ENCODE data around the gene PNCK. TPM values are rescaled to one million over a fixed set of nuclear protein-coding genes. Genes with fewer than 3 reads are reported as not detected.
A peak's percentile ranks its signal among the peaks of the same experiment; 100 is the strongest.

Gene PNCK
- total and polyA plus RNA-seq, 4 donors, result 0.44 to 0.77 (median 0.67) TPM

- ATAC-seq (ENCODE audit: insufficient read depth, low FRiP score), result no peak
- no peaks in the 10 kb centered on the region for H3K36me3 ChIP-seq (ENCODE audit: control insufficient read depth in 4 of 4, insufficient read depth in 4 of 4, low read length in 4 of 4)
- H3K27ac ChIP-seq (ENCODE audit: low read depth in 1 of 2, low read length in 1 of 2), result no peak overlapping the region
- TF ChIP-seq, protein P1, sequence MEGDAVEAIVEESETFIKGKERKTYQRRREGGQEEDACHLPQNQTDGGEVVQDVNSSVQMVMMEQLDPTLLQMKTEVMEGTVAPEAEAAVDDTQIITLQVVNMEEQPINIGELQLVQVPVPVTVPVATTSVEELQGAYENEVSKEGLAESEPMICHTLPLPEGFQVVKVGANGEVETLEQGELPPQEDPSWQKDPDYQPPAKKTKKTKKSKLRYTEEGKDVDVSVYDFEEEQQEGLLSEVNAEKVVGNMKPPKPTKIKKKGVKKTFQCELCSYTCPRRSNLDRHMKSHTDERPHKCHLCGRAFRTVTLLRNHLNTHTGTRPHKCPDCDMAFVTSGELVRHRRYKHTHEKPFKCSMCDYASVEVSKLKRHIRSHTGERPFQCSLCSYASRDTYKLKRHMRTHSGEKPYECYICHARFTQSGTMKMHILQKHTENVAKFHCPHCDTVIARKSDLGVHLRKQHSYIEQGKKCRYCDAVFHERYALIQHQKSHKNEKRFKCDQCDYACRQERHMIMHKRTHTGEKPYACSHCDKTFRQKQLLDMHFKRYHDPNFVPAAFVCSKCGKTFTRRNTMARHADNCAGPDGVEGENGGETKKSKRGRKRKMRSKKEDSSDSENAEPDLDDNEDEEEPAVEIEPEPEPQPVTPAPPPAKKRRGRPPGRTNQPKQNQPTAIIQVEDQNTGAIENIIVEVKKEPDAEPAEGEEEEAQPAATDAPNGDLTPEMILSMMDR (IDR thresholded peaks at IDR 0.05; ENCODE audit: control extremely low read depth, extremely low read depth), result no peak
- peaks cover 26 to 47% (median 26%) of the 10 kb centered on the region in 3 donors for H3K27me3 ChIP-seq (ENCODE audit: control insufficient read depth in 3 of 3, insufficient read depth in 3 of 3, low read length in 2 of 3)
- H3K9me3 ChIP-seq (ENCODE audit: control insufficient read depth in 4 of 4, insufficient read depth in 3 of 4, low read length in 3 of 4), result peaks cover 0 to 8% (median 0%) of the 10 kb centered on the region in 4 donors
- peaks cover 0 to 5% (median 2%) of the 10 kb centered on the region in 5 donors for H3K4me1 ChIP-seq (ENCODE audit: control insufficient read depth in 5 of 5, insufficient read depth in 5 of 5, low read length in 5 of 5)
- peak in 1 of 3 donors; percentile 11 for DNase-seq
- H3K9ac ChIP-seq (ENCODE audit: insufficient read depth in 1 of 2, low read length in 2 of 2), result no peak overlapping the region
- WGBS, 2 donors, result 12 to 28% methylated on average over 7 to 8 of the region's 8 CpGs
- H3K4me3 ChIP-seq, result no peak overlapping the region
Measured at GRCh38 chrX:153641627-153642026, 32.0 kb downstream of the PNCK start.

DNA sequence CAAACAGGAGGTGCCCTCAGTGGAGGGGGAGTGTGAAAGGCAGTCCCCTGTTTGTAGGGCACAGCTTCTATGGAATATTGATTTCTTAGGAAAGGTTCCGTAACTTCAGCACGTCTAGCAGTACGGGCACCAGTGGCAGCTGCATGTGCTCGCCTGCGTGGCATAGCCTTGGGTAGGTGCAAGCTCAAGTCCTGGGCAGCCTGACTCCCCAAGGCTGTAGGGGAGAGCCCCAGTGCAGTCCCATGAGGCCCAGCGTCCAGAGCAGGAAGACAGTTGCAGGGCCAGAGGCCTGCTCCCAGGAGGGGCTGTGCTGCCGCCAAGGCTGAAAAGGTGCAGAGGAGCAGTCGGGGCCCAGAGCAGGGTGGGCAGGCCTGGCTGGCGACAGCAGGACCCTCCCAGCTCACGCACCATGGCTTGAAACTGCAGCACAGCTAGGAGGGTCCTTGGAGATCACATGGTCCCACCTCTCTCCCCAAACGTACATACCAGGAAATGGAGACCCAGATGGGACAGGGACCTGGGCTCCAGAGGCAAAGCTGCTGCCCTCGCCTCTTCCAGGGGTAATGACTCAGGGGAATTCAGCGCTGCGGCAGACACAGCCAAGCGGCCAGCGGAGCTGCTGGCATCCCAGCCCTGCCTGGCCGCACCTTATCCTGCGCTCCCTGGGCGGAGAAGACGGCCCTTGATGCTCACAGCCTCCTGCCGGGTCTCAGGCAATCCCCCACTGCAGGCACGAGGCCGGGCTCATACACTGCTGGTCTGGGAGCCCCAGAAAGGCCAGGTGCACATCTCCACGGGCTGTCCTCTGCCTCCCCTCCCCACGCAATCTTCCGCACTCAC, 32.7 kb downstream of the PNCK start:
- peaks cover 0 to 5% (median 0%) of the 10 kb centered on the region in 5 donors for H3K4me1 ChIP-seq (ENCODE audit: control insufficient read depth in 5 of 5, insufficient read depth in 5 of 5, low read length in 5 of 5)
- peaks cover 0 to 8% (median 0%) of the 10 kb centered on the region in 4 donors for H3K9me3 ChIP-seq (ENCODE audit: control insufficient read depth in 4 of 4, insufficient read depth in 3 of 4, low read length in 3 of 4)
- no peak for ATAC-seq (ENCODE audit: insufficient read depth, low FRiP score)
- H3K4me3 ChIP-seq, result no peak overlapping the region
- TF ChIP-seq, protein P1 (IDR thresholded peaks at IDR 0.05; ENCODE audit: control extremely low read depth, extremely low read depth), result no peak
- peak in 1 of 3 donors; percentile 10 for DNase-seq
- WGBS, 2 donors, result 49 to 65% methylated on average over 22 to 26 of the region's 26 CpGs
- peaks cover 19 to 40% (median 26%) of the 10 kb centered on the region in 3 donors for H3K27me3 ChIP-seq (ENCODE audit: control insufficient read depth in 3 of 3, insufficient read depth in 3 of 3, low read length in 2 of 3)
- no peaks in the 10 kb centered on the region for H3K36me3 ChIP-seq (ENCODE audit: control insufficient read depth in 4 of 4, insufficient read depth in 4 of 4, low read length in 4 of 4)
- no peak overlapping the region for H3K27ac ChIP-seq (ENCODE audit: low read depth in 1 of 2, low read length in 1 of 2)
- no peak overlapping the region for H3K9ac ChIP-seq (ENCODE audit: insufficient read depth in 1 of 2, low read length in 2 of 2)

DNA sequence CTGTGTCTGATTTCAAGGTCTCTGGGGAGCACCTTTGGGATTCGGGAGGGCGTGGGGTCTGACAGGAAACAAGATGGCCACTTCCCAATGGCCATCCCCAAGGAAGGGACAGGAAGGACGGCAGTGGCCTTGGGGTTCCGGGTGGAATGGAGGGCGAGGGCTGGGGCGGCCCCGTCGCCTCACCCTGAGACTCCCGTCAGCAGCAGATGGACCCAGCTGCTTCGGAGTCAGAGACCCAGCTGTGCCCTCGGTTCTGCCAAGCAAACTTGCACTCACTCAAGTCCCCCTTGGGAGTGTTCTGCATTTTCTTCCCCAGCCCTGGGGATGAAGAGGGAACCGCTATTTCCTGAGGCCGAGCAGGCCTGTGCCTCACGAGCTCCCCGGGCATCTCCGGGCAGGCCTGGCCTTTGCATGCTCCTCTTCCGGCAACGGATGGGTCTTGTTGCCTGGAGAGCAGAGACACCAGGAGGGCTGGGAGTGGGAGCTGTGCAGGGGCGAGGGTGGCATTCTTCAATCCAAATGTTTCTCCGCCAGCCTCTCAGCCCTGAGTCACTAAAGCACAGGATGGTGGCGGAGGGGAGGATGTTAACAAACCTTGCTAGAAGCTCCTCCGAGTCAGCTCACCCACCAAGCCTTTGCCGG, 33.4 kb downstream of the PNCK start:
- ATAC-seq (ENCODE audit: insufficient read depth, low FRiP score), result no peak
- Histone ChIP-seq H3K36me3 (ENCODE audit: control insufficient read depth in 4 of 4, insufficient read depth in 4 of 4, low read length in 4 of 4) (no peaks in the 10 kb centered on the region), H3K27ac (ENCODE audit: low read depth in 1 of 2, low read length in 1 of 2) (no peak overlapping the region), H3K4me3 (no peak overlapping the region), H3K9ac (ENCODE audit: insufficient read depth in 1 of 2, low read length in 2 of 2) (no peak overlapping the region), H3K9me3 (ENCODE audit: control insufficient read depth in 4 of 4, insufficient read depth in 3 of 4, low read length in 3 of 4) (peaks cover 0 to 8% (median 0%) of the 10 kb centered on the region in 4 donors), H3K27me3 (ENCODE audit: control insufficient read depth in 3 of 3, insufficient read depth in 3 of 3, low read length in 2 of 3) (peaks cover 12 to 33% (median 23%) of the 10 kb centered on the region in 3 donors), H3K4me1 (ENCODE audit: control insufficient read depth in 5 of 5, insufficient read depth in 5 of 5, low read length in 5 of 5) (peaks cover 0 to 5% (median 0%) of the 10 kb centered on the region in 5 donors)
- TF ChIP-seq, protein P1 (IDR thresholded peaks at IDR 0.05; ENCODE audit: control extremely low read depth, extremely low read depth), result no peak
- peak in 1 of 3 donors; percentile 14 for DNase-seq
- 79 to 85% methylated on average over 14 to 23 of the region's 23 CpGs for WGBS, 2 donors
